ENCODE measurements around the gene SSH2. TPM values are rescaled to one million over a fixed set of nuclear protein-coding genes. Genes with fewer than 3 reads are reported as not detected.

The SSH2 gene
- total and polyA plus RNA-seq, 8 donors, result 23.5 to 85.5 (median 24.1) TPM

GRCh38 chr17:29918016-29918415 lies 12.0 kb downstream of the SSH2 start:
- DNase-seq, result no peak
- no peak for ATAC-seq
- intact Hi-C loops (cut with DNase I), result no loop called here

GRCh38 chr17:29914819-29915537 lies 15.1 kb downstream of the SSH2 start:
- Histone ChIP-seq H3K9me3 (no peaks in the 10 kb centered on the region), H3K4me1 (peaks cover 7 to 15% of the 10 kb centered on the region in 2 donors), H3K27ac (no peak overlapping the region), H3K27me3 (no peaks in the 10 kb centered on the region), H3K36me3 (peaks cover 0 to 12% of the 10 kb centered on the region in 2 donors), H3K4me3 (no peak overlapping the region)
- no peak for TF ChIP-seq CTCF (IDR thresholded peaks at IDR 0.05)
- intact Hi-C loops (cut with DNase I), result no loop called here
- DNase-seq (no peak), ATAC-seq (no peak)

More at GRCh38 chr17:29918016-29918415, 12.0 kb downstream of the SSH2 start:
- H3K27ac ChIP-seq, result no peak overlapping the region
- H3K4me3 ChIP-seq, result no peak overlapping the region
- TF ChIP-seq CTCF (IDR thresholded peaks at IDR 0.05), result no peak
- peaks cover 0 to 7% of the 10 kb centered on the region in 2 donors for H3K36me3 ChIP-seq
- H3K27me3 ChIP-seq, result no peaks in the 10 kb centered on the region
- H3K9me3 ChIP-seq, result no peaks in the 10 kb centered on the region
- H3K4me1 ChIP-seq, result peaks cover 7 to 15% of the 10 kb centered on the region in 2 donors

- H3K4me3 ChIP-seq, result no peak overlapping the region
- intact Hi-C loops (cut with DNase I), result no loop called here
- H3K27ac ChIP-seq, result no peak overlapping the region
- H3K27me3 ChIP-seq, result no peaks in the 10 kb centered on the region
- peaks cover 0 to 12% of the 10 kb centered on the region in 2 donors for H3K36me3 ChIP-seq
- ATAC-seq (no peak), DNase-seq (no peak)
- TF ChIP-seq CTCF (IDR thresholded peaks at IDR 0.05), result no peak
- H3K4me1 ChIP-seq, result no peaks in the 10 kb centered on the region
- no peaks in the 10 kb centered on the region for H3K9me3 ChIP-seq
Observed at GRCh38 chr17:29911641-29912177, 18.3 kb downstream of the SSH2 start.

GRCh38 chr17:29909236-29910003 lies 20.6 kb downstream of the SSH2 start:
- no peak for TF ChIP-seq CTCF (IDR thresholded peaks at IDR 0.05)
- intact Hi-C loops (cut with DNase I), result no loop called here
- Histone ChIP-seq H3K9me3 (no peaks in the 10 kb centered on the region), H3K27ac (no peak overlapping the region), H3K27me3 (no peaks in the 10 kb centered on the region), H3K4me3 (no peak overlapping the region), H3K4me1 (no peaks in the 10 kb centered on the region), H3K36me3 (peaks cover 0 to 12% of the 10 kb centered on the region in 2 donors)
- DNase-seq, result no peak
- ATAC-seq, result no peak

- Histone ChIP-seq H3K4me3 (no peak overlapping the region), H3K27ac (no peak overlapping the region), H3K36me3 (no peaks in the 10 kb centered on the region), H3K4me1 (no peaks in the 10 kb centered on the region), H3K9me3 (no peaks in the 10 kb centered on the region), H3K27me3 (no peaks in the 10 kb centered on the region)
- DNase-seq (no peak), ATAC-seq (no peak)
- intact Hi-C loops (cut with DNase I), result no loop called here
- TF ChIP-seq CTCF (IDR thresholded peaks at IDR 0.05), result no peak
Observed at GRCh38 chr17:29906969-29907368, 23.1 kb downstream of the SSH2 start.
